Activated CD4-positive, alpha-beta memory T cell treated with anti-CD3 and anti-CD28 coated beads, Interleukin-2, amount 10 ng/mL, durations not matched to agents 7 days and 5 days (primary cell): ENCODE data around the gene FAM193A. TPM values are rescaled to one million over a fixed set of nuclear protein-coding genes. Genes with fewer than 3 reads are reported as not detected.
"Not testable (repeated sequence)": the region's sequence is repeated elsewhere in the genome, so short reads cannot be mapped to it uniquely, and the experiment has no call there.

Experiments
- CTCF ChIA-PET: fragments of 350-600 bp; sonication (Branson Sonifier 250); formaldehyde crosslinking; loops from one replicate; lab custom pipeline; 2021; ENCODE audit warnings: antibody characterized with exemption, inconsistent platforms; lab: Charles Lee
- POLR2A ChIA-PET: fragments of 350-600 bp; sonication (Branson Sonifier 250); formaldehyde crosslinking; loops from one replicate; lab custom pipeline; 2021; ENCODE audit warnings: antibody characterized with exemption; lab: Charles Lee
- DNase-seq: peaks from one replicate; pipeline ENCODE4 v3.0.0-alpha.2; 2020
- H3K27ac Mint-ChIP-seq: one replicate; pipeline ENCODE4 v1.8.0; 2021; ENCODE audit warnings: mild to moderate bottlenecking, mixed read lengths
- H3K27me3 Mint-ChIP-seq: one replicate; pipeline ENCODE4 v1.8.0; 2021; ENCODE audit warnings: mixed read lengths
- H3K36me3 Mint-ChIP-seq: one replicate; pipeline ENCODE4 v1.8.0; 2021; ENCODE audit warnings: low read depth, mixed read lengths
- H3K4me1 Mint-ChIP-seq: one replicate; pipeline ENCODE4 v1.8.0; 2021; ENCODE audit warnings: mixed read lengths
- H3K4me3 Mint-ChIP-seq: one replicate; pipeline ENCODE4 v1.8.0; 2021; ENCODE audit warnings: mild to moderate bottlenecking, mixed read lengths
- H3K9me3 Mint-ChIP-seq: one replicate; pipeline ENCODE4 v1.8.0; 2021; ENCODE audit warnings: mixed read lengths
- total RNA-seq, 2 experiments: library from RNA; stranded (reverse); gene quantifications; one replicate each; pipeline ENCODE4 v1.2.3, GENCODE V29; 2021

Gene FAM193A
- total RNA-seq, 2 experiments from 2014 or later: 27.4 to 27.9 TPM

- DNase-seq: no peak
- POLR2A ChIA-PET: interaction anchor here (0.6 to 3.7 kb wide), 14 partner anchors 9 to 342 kb away, joined by 3 to 33 read pairs (median 4); partner anchors contain the start of genes GRK4, NOP14 and RNF4
- Mint-ChIP-seq H3K4me1 (peaks cover 34% of the 10 kb centered on the region), H3K4me3 (peak overlapping the region; percentile 79), H3K9me3 (no peaks in the 10 kb centered on the region), H3K27ac (peak overlapping the region; percentile 72), H3K27me3 (no peaks in the 10 kb centered on the region), H3K36me3 (peaks cover 21% of the 10 kb centered on the region)
- CTCF ChIA-PET: interaction anchor here (0.9 to 1.2 kb wide), 2 partner anchors 177 to 199 kb away, joined by 3 to 4 read pairs; no protein-coding TSS in a partner anchor
These were observed 218.7 kb downstream of the FAM193A start for GRCh38 chr4:2754848-2755819.

GRCh38 chr4:2755821-2756690, 219.6 kb downstream of the FAM193A start, which contains the start of gene TNIP2:
Gene TNIP2, minus strand, starts transcription at chr4:2756336. Its CDS starts 47 bp downstream, at chr4:2756289.
- H3K4me1 Mint-ChIP-seq: peaks cover 32% of the 10 kb centered on the region
- no peaks in the 10 kb centered on the region for H3K27me3 Mint-ChIP-seq
- POLR2A ChIA-PET: interaction anchor here (0.6 to 3.7 kb wide), 18 partner anchors 10 to 536 kb away, joined by 3 to 33 read pairs (median 4); partner anchors contain the start of genes GRK4, NOP14 and RNF4
- peak; percentile 82 for DNase-seq
- peak within 1 kb of the TSS; percentile 79 for H3K4me3 Mint-ChIP-seq
- peaks cover 19% of the 10 kb centered on the region for H3K36me3 Mint-ChIP-seq
- H3K9me3 Mint-ChIP-seq: no peaks in the 10 kb centered on the region
- CTCF ChIA-PET: interaction anchor here (0.6 to 1.5 kb wide), 4 partner anchors 176 to 528 kb away, joined by 3 to 5 read pairs (median 4); no protein-coding TSS in a partner anchor
- H3K27ac Mint-ChIP-seq: peak within 1 kb of the TSS; percentile 72

GRCh38 chr4:2756691-2757350, 220.4 kb downstream of the FAM193A start:
- POLR2A ChIA-PET: interaction anchor here (1.2 to 3.7 kb wide), 9 partner anchors 11 to 537 kb away, joined by 3 to 33 read pairs (median 6); partner anchors contain the start of genes GRK4 and NOP14

GRCh38 chr4:2757426-2757825, 221.0 kb downstream of the FAM193A start:
- Mint-ChIP-seq H3K27ac (no peak overlapping the region), H3K36me3 (peaks cover 15% of the 10 kb centered on the region), H3K27me3 (no peaks in the 10 kb centered on the region), H3K9me3 (no peaks in the 10 kb centered on the region), H3K4me1 (peaks cover 39% of the 10 kb centered on the region), H3K4me3 (peak overlapping the region; percentile 53)
- no peak for DNase-seq
- ChIA-PET CTCF (interaction anchor here (1.5 kb wide), 1 partner anchor 198 kb away, joined by 3 read pairs; no protein-coding TSS in a partner anchor), POLR2A (interaction anchor here (3.7 kb wide), 1 partner anchor 178 kb away, joined by 30 read pairs; no protein-coding TSS in a partner anchor)

More at GRCh38 chr4:2756691-2757350, 220.4 kb downstream of the FAM193A start:
- CTCF ChIA-PET: interaction anchor here (0.6 to 1.5 kb wide), 2 partner anchors 199 to 203 kb away, joined by 3 to 5 read pairs; no protein-coding TSS in a partner anchor
- Mint-ChIP-seq H3K4me1 (peaks cover 36% of the 10 kb centered on the region), H3K36me3 (peaks cover 17% of the 10 kb centered on the region), H3K27me3 (no peaks in the 10 kb centered on the region), H3K9me3 (no peaks in the 10 kb centered on the region), H3K27ac (peak overlapping the region; percentile 58), H3K4me3 (peak overlapping the region; percentile 63)
- DNase-seq: no peak

GRCh38 chr4:2761035-2761923, 224.8 kb downstream of the FAM193A start:
- DNase-seq: peak; percentile 46

GRCh38 chr4:2762048-2762447, 225.6 kb downstream of the FAM193A start:
- CTCF ChIA-PET: interaction anchor here (0.8 to 3.8 kb wide), 6 partner anchors 9 to 216 kb away, joined by 3 to 22 read pairs (median 4); no protein-coding TSS in a partner anchor
- Mint-ChIP-seq H3K27me3 (no peaks in the 10 kb centered on the region), H3K4me3 (no peak overlapping the region), H3K9me3 (no peaks in the 10 kb centered on the region), H3K4me1 (peaks cover 20% of the 10 kb centered on the region), H3K36me3 (no peaks in the 10 kb centered on the region), H3K27ac (no peak overlapping the region)
- POLR2A ChIA-PET: interaction anchor here (1.3 to 2.3 kb wide), 3 partner anchors 19 to 174 kb away, joined by 6 to 9 read pairs (median 7); no protein-coding TSS in a partner anchor
- DNase-seq: no peak

More at GRCh38 chr4:2761035-2761923, 224.8 kb downstream of the FAM193A start:
- peaks cover 25% of the 10 kb centered on the region for H3K4me1 Mint-ChIP-seq
- no peak overlapping the region for H3K27ac Mint-ChIP-seq
- no peaks in the 10 kb centered on the region for H3K9me3 Mint-ChIP-seq
- no peaks in the 10 kb centered on the region for H3K36me3 Mint-ChIP-seq
- ChIA-PET CTCF (interaction anchor here (1.2 to 3.8 kb wide), 5 partner anchors 9 to 193 kb away, joined by 3 to 22 read pairs (median 3); no protein-coding TSS in a partner anchor), POLR2A (interaction anchor here (1.1 to 2.3 kb wide), 3 partner anchors 51 to 203 kb away, joined by 3 to 9 read pairs (median 6); partner anchors contain the start of gene GRK4)
- no peak overlapping the region for H3K4me3 Mint-ChIP-seq
- H3K27me3 Mint-ChIP-seq: no peaks in the 10 kb centered on the region

GRCh38 chr4:2762486-2763370, 226.3 kb downstream of the FAM193A start:
- CTCF ChIA-PET: interaction anchor here (0.7 to 3.8 kb wide), 21 partner anchors 9 to 216 kb away, joined by 3 to 22 read pairs (median 4); partner anchors contain the start of genes GRK4 and NOP14
- DNase-seq, H3K9me3 Mint-ChIP-seq, H3K36me3 Mint-ChIP-seq, H3K27ac Mint-ChIP-seq, H3K4me3 Mint-ChIP-seq, H3K27me3 Mint-ChIP-seq: not testable (repeated sequence)
- POLR2A ChIA-PET: interaction anchor here (1.3 to 2.3 kb wide), 7 partner anchors 17 to 192 kb away, joined by 4 to 12 read pairs (median 7); no protein-coding TSS in a partner anchor
- peaks cover 16% of the 10 kb centered on the region for H3K4me1 Mint-ChIP-seq

- Mint-ChIP-seq H3K27me3 (no peaks in the 10 kb centered on the region), H3K36me3 (no peaks in the 10 kb centered on the region), H3K27ac (no peak overlapping the region), H3K4me1 (peaks cover 16% of the 10 kb centered on the region), H3K4me3 (peak overlapping the region; percentile 54), H3K9me3 (no peaks in the 10 kb centered on the region)
- no peak for DNase-seq
- CTCF ChIA-PET: interaction anchor here (0.5 to 3.8 kb wide), 30 partner anchors 10 to 215 kb away, joined by 3 to 22 read pairs (median 4); partner anchors contain the start of genes GRK4 and NOP14
- POLR2A ChIA-PET: interaction anchor here (1.6 to 2.3 kb wide), 6 partner anchors 17 to 191 kb away, joined by 4 to 12 read pairs (median 8); no protein-coding TSS in a partner anchor
These were observed 227.1 kb downstream of the FAM193A start for GRCh38 chr4:2763511-2763967.

- no peak for DNase-seq
- no peaks in the 10 kb centered on the region for H3K36me3 Mint-ChIP-seq
- no peaks in the 10 kb centered on the region for H3K27me3 Mint-ChIP-seq
- no peaks in the 10 kb centered on the region for H3K9me3 Mint-ChIP-seq
- no peak overlapping the region for H3K4me3 Mint-ChIP-seq
- H3K4me1 Mint-ChIP-seq: peaks cover 26% of the 10 kb centered on the region
- H3K27ac Mint-ChIP-seq: no peak overlapping the region
- POLR2A ChIA-PET: interaction anchor here (1.0 to 1.6 kb wide), 2 partner anchors 47 to 170 kb away, joined by 3 to 4 read pairs; no protein-coding TSS in a partner anchor
- CTCF ChIA-PET: interaction anchor here (0.9 kb wide), 1 partner anchor 121 kb away, joined by 3 read pairs; no protein-coding TSS in a partner anchor
These were observed 229.5 kb downstream of the FAM193A start for GRCh38 chr4:2765832-2766526.
